Astrocyte (in vitro differentiated cells and primary cell): ENCODE data around the gene PLIN4. TPM values are rescaled to one million over a fixed set of nuclear protein-coding genes. Genes with fewer than 3 reads are reported as not detected.
"Not testable (repeated sequence)": the region's sequence is repeated elsewhere in the genome, so short reads cannot be mapped to it uniquely, and the experiment has no call there.

Experiments used
- DNase-seq: peaks from one replicate; pipeline ENCODE4 v3.0.0-alpha.2; 2010; ENCODE audit warnings: low read depth
- FAIRE-seq: peaks from 2 replicates; lab custom pipeline; 2011; peaks lifted over from hg19 to GRCh38; lab: Jason Lieb, UNC
- H2AFZ ChIP-seq: 2 replicates; pipeline ENCODE4 v1.6.0; 2012; ENCODE audit warnings: low read depth, low read length, inconsistent platforms
- H3K27ac ChIP-seq: 2 replicates; pipeline ENCODE4 v1.5.1; 2011; ENCODE audit warnings: low read depth, low read length, inconsistent platforms
- H3K27me3 ChIP-seq: 2 replicates; pipeline ENCODE4 v1.6.0; 2011; ENCODE audit warnings: low read length, inconsistent platforms; ENCODE audit not compliant: insufficient read depth
- H3K36me3 ChIP-seq: 2 replicates; pipeline ENCODE4 v1.5.1; 2011; ENCODE audit warnings: low read length, inconsistent platforms; ENCODE audit not compliant: insufficient read depth
- H3K4me1 ChIP-seq: 2 replicates; pipeline ENCODE4 v1.5.1; 2011; ENCODE audit warnings: low read length, inconsistent platforms; ENCODE audit not compliant: insufficient read depth
- H3K4me2 ChIP-seq: 2 replicates; pipeline ENCODE4 v1.6.0; 2012; ENCODE audit warnings: low read length, inconsistent platforms
- H3K4me3 ChIP-seq: 2 replicates; pipeline ENCODE4 v1.5.1; 2011; ENCODE audit warnings: low read depth, mild to moderate bottlenecking, low read length, inconsistent platforms; ENCODE audit not compliant: insufficient read depth
- H3K79me2 ChIP-seq: 2 replicates; pipeline ENCODE4 v1.6.0; 2012; ENCODE audit warnings: mild to moderate bottlenecking, low read length, inconsistent platforms; ENCODE audit not compliant: insufficient read depth
- H3K9ac ChIP-seq: 2 replicates; pipeline ENCODE4 v1.6.0; 2012; ENCODE audit warnings: mild to moderate bottlenecking, low read length, inconsistent platforms
- H3K9me3 ChIP-seq: 2 replicates; pipeline ENCODE4 v1.5.1; 2012; ENCODE audit warnings: low read depth, mild to moderate bottlenecking, low read length, inconsistent platforms; ENCODE audit not compliant: insufficient read depth
- H4K20me1 ChIP-seq: 2 replicates; pipeline ENCODE4 v1.6.0; 2012; ENCODE audit warnings: low read length, inconsistent platforms; ENCODE audit not compliant: insufficient read depth
- H3K27ac Mint-ChIP-seq: one replicate; pipeline ENCODE4 v1.8.0; 2021; ENCODE audit warnings: mild to moderate bottlenecking, mixed read lengths; ENCODE audit not compliant: unreplicated experiment
- H3K27me3 Mint-ChIP-seq: one replicate; pipeline ENCODE4 v1.8.0; 2021; ENCODE audit warnings: low read depth, mixed read lengths; ENCODE audit not compliant: unreplicated experiment
- H3K36me3 Mint-ChIP-seq: one replicate; pipeline ENCODE4 v1.8.0; 2021; ENCODE audit warnings: low read depth, mixed read lengths; ENCODE audit not compliant: unreplicated experiment
- H3K4me1 Mint-ChIP-seq: one replicate; pipeline ENCODE4 v1.8.0; 2021; ENCODE audit warnings: low read depth, mixed read lengths; ENCODE audit not compliant: unreplicated experiment
- H3K4me3 Mint-ChIP-seq: one replicate; pipeline ENCODE4 v1.8.0; 2021; ENCODE audit warnings: mild to moderate bottlenecking, moderate library complexity, mixed read lengths; ENCODE audit not compliant: unreplicated experiment
- H3K9me3 Mint-ChIP-seq: one replicate; pipeline ENCODE4 v1.8.0; 2021; ENCODE audit warnings: mild to moderate bottlenecking, mixed read lengths; ENCODE audit not compliant: unreplicated experiment
- EZH2 ChIP-seq: IDR thresholded peaks from 2 replicates; pipeline ENCODE4 v1.6.1; 2012; ENCODE audit warnings: mild to moderate bottlenecking, low read length, inconsistent platforms; ENCODE audit not compliant: insufficient read depth
- total RNA-seq: library from RNA; stranded (reverse); gene quantifications from 2 replicates; pipeline ENCODE4 v1.2.1, GENCODE V29; 2021
- TF ChIP-seq, protein P1 (sequence below): IDR thresholded peaks from 2 replicates; pipeline ENCODE4 v1.5.1; 2011; ENCODE audit warnings: low read depth, mild to moderate bottlenecking, inconsistent platforms, low read length, moderate library complexity; ENCODE audit not compliant: insufficient read depth

PLIN4 gene
- total RNA-seq, 1 donor from 2014 or later, result 0.05 TPM

DNA sequence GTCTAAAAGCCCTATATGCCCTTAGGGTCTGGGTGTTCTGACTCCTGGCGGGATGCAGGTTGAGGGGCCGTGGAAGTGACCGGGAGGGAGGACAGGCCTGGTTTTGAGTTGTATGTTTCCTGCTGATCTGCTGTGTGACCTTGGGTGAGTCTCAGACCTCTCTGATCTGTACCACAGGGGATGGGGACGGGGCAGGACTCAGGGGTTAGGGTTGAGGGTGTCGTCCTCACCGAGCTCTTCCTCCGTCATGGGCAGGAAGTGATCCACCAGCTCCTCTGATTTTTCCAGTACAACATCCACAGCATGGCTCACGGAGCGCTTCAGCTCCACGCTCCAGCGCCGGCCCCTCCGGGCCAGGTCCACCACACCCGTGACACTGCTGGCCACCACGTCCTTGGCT is 10.6 kb upstream of the PLIN4 start:
- H3K4me2 ChIP-seq, result no peak overlapping the region
- H3K9me3 Mint-ChIP-seq, result no peaks in the 10 kb centered on the region
- no peaks in the 10 kb centered on the region for H3K9me3 ChIP-seq
- no peak overlapping the region for H3K27ac ChIP-seq
- no peaks in the 10 kb centered on the region for H3K36me3 ChIP-seq
- FAIRE-seq (no peak), DNase-seq (no peak)
- no peak overlapping the region for H3K9ac ChIP-seq
- H2AFZ ChIP-seq, result no peak overlapping the region
- H3K4me1 ChIP-seq, result no peaks in the 10 kb centered on the region
- H3K36me3 Mint-ChIP-seq, result no peaks in the 10 kb centered on the region
- H3K27ac Mint-ChIP-seq, result no peak overlapping the region
- peaks cover 16% of the 10 kb centered on the region for H3K27me3 Mint-ChIP-seq
- TF ChIP-seq EZH2, result no peak
- TF ChIP-seq, protein P1, sequence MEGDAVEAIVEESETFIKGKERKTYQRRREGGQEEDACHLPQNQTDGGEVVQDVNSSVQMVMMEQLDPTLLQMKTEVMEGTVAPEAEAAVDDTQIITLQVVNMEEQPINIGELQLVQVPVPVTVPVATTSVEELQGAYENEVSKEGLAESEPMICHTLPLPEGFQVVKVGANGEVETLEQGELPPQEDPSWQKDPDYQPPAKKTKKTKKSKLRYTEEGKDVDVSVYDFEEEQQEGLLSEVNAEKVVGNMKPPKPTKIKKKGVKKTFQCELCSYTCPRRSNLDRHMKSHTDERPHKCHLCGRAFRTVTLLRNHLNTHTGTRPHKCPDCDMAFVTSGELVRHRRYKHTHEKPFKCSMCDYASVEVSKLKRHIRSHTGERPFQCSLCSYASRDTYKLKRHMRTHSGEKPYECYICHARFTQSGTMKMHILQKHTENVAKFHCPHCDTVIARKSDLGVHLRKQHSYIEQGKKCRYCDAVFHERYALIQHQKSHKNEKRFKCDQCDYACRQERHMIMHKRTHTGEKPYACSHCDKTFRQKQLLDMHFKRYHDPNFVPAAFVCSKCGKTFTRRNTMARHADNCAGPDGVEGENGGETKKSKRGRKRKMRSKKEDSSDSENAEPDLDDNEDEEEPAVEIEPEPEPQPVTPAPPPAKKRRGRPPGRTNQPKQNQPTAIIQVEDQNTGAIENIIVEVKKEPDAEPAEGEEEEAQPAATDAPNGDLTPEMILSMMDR, result no peak
- H3K79me2 ChIP-seq, result no peaks in the 10 kb centered on the region
- H4K20me1 ChIP-seq, result no peaks in the 10 kb centered on the region
- no peaks in the 10 kb centered on the region for H3K4me1 Mint-ChIP-seq
- no peak overlapping the region for H3K4me3 Mint-ChIP-seq
- H3K27me3 ChIP-seq, result no peaks in the 10 kb centered on the region
- H3K4me3 ChIP-seq, result no peak overlapping the region

DNA sequence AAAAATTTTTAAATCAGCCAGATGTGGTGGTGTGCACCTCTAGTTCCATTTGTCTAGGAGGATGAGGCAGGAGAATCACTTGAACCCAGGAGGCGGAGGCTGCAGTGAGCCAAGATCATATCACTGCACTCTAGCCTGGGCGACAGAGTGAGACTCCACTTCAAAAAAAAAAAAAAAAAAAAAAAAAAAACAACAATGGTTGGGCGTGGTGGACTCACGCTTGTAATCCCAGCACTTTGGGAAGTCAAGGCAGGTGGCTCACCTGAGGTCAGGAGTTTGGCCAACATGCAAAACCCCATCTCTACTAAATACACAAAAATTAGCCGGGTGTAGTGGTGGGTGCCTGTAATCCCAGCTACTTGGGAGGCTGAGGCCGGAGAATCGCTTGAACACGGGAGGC is 9.1 kb upstream of the PLIN4 start:
- H3K4me2 ChIP-seq, H3K4me1 Mint-ChIP-seq, H4K20me1 ChIP-seq, H3K27ac Mint-ChIP-seq, DNase-seq, H2AFZ ChIP-seq, H3K4me3 Mint-ChIP-seq, H3K79me2 ChIP-seq, H3K36me3 Mint-ChIP-seq, H3K27me3 ChIP-seq, H3K27ac ChIP-seq, FAIRE-seq, H3K4me1 ChIP-seq, H3K4me3 ChIP-seq, H3K9me3 Mint-ChIP-seq, H3K36me3 ChIP-seq, H3K9me3 ChIP-seq, H3K9ac ChIP-seq: not testable (repeated sequence)
- peaks cover 11% of the 10 kb centered on the region for H3K27me3 Mint-ChIP-seq

DNA sequence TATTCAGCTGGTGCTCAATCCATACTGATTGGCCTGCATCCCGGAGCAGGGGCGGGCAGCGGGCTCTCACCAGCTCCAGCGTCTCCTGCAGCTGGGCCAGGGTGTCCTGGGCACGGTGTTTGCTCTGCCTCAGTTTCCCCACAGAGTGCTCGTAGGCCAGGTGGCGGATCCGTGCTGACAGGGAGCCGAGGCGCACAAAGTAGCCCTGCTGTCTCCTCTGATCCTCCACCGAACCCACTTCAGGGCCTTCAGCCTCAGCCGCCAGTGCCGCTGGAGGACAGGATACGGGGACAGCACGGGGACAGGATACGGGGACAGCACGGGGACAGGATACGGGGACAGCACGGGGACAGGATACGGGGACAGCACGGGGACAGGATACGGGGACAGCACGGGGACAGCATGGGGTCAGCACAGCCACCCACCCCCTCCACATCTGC is 7.3 kb upstream of the PLIN4 start:
- TF ChIP-seq EZH2, result no peak
- TF ChIP-seq, protein P1, result no peak
- Mint-ChIP-seq H3K4me1 (peaks cover 6% of the 10 kb centered on the region), H3K27ac (no peak overlapping the region), H3K36me3 (no peaks in the 10 kb centered on the region), H3K27me3 (peaks cover 25% of the 10 kb centered on the region), H3K4me3 (no peak overlapping the region), H3K9me3 (no peaks in the 10 kb centered on the region)
- H2AFZ ChIP-seq, result no peak overlapping the region
- H3K4me3 ChIP-seq, result no peak overlapping the region
- no peak for FAIRE-seq
- H3K9ac ChIP-seq, result no peak overlapping the region
- H3K79me2 ChIP-seq, result no peaks in the 10 kb centered on the region
- H3K27ac ChIP-seq, result no peak overlapping the region
- no peaks in the 10 kb centered on the region for H3K27me3 ChIP-seq
- H3K4me1 ChIP-seq, result no peaks in the 10 kb centered on the region
- no peaks in the 10 kb centered on the region for H3K36me3 ChIP-seq
- H3K4me2 ChIP-seq, result no peak overlapping the region
- H4K20me1 ChIP-seq, result no peaks in the 10 kb centered on the region
- no peaks in the 10 kb centered on the region for H3K9me3 ChIP-seq
- DNase-seq, result no peak
